HG03571 (cell line): ENCODE measurements around the gene NUP93.

ENCODE experiments used
- ATAC-seq: cut with Tn5 transposase; IDR thresholded peaks from one replicate; pipeline ENCODE4 v1.9.1; 2021; ENCODE audit not compliant: unreplicated experiment

The NUP93 gene

DNA sequence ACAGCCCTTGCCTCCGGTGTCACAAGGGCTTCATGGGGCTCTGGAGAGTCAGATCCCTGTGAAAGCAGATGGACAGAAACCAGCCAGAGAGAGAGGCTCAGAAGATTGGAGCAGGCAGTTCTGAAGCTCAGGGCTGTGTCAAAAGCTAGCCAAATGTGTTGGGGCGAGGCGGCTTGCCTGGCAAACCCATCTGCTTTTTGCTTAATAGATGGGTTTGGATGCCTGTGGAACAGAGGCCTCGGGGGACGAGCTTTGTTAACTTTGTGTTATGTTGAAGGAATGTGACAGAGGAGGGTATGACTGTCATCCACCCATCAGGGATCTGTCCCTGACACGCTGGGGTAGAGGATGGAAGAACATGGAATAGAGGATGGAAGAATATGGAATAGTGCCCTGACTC, 114.1 kb downstream of the NUP93 start:
- no peak for ATAC-seq

DNA sequence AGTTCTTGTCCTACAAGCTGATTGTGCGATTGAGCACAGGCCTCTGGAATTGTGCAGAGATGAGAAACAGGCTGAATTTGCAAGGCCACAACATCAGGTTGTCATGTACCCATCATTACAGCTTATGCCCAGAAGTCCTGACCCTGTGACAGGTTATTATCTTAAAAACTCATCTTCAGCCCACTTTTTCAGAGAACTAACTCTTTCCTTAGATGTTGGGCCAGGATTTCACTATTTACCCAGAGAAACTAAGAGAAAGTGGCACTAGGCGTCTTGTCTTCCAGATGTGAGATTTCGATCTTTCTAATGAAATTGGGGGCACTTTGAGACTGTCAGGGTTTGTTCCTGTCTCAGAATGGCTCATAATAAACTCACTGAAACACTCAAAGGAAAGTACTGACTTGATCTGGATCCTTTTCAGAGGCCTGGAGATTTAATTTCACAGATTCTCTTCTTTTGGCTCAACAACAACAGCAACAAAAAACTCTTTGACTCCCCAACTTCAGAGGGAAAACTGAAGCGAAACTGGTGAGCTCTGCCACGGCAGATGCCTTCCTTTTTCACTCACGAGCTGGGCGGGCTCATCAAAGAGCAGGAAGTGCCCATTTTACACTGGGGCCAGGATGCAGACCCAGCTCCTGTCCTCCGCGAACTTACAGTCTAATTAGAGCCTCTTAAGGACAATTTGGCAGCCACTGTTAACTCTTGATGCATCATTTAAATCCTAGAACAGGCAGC, 117.4 kb downstream of the NUP93 start:
- no peak for ATAC-seq

DNA sequence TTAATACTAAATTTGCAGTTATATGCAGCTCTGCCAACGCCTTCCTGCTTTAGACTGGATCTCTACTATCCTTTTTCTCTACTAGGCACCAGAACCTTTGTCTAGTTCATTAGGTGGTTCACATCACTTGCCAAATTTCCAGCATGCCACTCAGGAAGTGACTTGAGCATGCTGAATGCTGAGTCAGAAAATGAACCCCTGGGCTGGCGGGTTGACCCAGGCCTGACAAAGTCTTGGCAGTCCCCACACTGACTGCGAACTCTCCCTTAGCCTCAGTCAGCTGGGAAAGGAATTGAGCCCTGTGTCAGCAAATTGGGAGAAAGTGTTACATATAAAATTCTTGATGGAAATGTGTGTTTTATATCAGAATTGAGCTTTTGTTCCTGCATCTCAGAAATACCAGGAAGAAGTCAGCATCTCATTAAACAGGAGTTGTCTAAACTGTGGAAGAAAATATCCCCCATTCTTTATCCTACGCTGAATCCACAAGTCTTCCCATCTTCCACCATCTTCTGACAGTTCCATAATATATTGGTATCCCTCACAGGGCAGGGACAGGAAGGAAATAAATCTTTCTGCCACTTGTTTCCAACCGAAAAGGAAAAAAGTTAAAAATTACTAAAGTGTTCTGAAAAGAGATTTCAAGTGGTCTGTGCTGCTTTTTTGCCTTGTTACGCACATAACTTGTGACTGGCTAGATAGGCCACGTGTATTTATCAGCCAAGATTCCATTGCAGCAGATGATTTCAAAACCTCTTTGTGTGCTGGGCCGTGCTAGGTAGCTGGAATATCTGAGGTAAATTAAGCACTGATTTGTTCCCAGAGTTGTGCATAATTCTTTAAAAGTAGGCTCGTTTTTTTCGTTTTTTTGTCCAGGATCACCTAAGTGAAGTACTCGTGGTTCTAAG, 118.4 kb downstream of the NUP93 start:
- ATAC-seq = no peak

DNA sequence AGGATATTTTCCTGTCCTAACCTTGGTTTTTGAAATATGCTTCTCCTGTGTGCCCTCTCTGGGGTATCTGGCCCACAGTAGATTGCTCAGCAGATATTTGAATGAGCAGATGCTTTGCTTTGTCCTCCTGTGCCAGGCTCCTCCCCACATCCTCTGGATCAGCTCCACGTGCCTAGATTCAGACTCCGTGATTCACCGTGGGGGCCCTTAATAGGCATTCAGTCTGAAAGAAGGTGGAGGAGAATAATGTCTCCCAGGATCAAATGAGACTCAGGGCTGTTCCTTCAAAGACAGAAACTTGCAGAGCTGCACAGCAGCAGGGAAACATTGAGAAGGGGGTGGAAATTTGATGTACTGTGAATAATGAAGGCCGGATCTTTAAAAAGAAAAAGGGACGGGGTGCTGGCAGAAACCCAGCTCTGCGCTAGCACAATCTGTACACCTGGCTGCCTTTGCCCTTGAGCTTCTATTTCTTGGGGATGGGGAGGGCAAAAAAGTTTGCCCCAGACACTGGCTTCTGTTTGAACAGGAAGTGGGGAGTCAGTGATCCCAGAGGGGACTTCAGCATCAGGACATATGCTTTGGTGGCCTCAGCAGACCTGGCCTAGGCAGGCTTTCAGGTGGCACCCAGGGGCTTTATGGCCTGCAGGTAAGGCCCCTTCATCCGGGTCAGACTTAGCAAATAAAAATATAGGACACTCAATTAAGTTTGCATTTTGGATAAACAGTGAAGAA, 119.2 kb downstream of the NUP93 start:
- ATAC-seq = no peak

DNA sequence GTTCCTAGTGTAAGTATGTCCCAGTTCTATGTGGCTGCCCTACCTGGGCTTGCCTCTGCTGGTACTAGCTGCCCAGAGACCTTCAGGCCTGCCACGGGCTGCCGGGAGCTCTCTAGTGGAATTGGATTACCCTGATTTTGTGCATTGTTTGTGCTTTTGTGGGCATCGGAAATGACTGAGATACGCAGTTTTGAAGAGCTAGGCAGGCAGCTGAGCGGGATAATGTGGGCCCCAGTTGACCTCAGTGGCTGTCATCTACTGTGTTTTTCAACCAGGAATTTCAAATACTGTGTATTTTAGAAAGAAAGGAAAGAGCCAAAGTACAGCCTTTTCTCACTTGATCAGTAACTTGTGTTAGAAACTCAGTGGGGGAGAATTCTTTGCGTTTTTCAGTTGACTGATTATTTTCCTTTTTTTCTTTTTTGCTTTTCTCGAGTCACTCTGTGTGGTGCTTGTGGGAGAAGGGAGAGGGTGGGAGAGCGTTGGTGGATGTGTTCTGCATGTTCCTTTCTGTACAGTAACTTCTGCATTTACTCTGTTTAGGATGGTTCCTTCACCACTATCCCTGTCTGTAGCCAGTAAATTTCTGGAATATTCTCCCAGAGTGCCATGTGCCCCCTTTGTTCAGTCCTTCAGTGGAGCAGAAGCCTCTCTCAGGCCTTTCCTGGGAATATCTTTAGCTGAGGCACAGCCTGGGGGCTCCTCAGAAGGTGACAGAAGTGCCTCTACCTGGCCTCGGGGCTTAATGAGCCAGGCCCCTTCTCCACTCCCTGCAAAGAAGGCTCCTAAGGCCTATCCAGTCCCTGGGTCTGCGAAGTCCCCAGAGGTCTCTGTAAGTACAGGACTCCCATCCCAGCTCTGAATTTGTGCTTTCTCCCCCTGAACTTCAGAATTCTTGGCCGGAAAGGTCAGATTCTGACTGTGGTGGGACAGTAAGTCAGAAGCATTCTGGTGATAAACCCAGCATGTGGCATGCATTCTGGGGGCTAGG, 120.1 kb downstream of the NUP93 start:
- no peak for ATAC-seq

DNA sequence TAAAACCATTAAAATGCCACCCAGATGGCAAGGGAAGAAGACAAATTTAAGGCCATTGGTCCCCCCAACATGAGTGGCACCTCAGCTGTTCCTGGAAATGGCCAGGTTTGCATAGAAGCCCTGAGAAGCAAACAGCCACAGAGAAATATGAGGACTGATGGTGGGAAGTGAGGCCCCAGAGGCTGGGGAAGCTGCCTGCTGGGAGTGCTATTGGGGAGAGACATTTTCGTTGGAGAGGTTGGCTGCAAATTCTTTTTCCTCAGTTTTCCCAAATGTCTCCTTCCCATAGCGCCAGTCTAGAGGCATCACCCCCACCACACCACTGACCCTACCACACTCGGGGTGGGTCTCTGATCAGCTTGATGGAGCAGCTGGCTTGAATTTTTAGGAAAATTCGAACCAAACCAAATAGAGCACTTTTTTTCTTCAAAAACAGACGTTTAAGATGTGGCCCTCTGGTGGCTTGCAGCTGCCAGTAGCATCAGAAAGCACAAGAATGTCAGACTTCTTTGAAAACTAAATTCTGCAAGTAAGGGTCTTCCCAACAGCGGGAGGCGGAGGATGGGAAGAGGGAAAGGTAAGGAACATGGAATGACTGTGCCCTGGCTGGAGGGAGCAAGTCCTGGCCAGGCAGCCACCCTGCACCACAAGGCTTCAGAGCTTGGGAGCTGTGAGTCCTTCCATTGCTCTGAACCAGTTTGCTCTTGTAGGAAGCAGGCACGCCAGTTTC, 121.9 kb downstream of the NUP93 start:
- ATAC-seq = no peak

DNA sequence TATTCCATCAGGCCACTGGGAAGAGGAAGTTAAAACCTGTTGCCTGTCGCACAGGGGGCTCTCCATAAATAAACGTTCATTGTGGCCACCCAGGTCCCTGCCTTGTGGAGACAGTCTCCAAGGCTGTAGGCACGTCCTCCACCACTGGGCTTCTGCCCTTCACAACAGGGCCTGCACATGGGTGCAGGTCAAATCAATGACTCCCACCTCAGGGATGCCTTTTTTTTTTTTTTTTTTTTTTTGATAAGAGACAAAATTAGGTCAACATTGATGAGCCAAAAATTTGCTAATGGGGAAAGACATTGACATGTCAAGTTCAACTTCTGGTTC, 122.4 kb downstream of the NUP93 start:
- ATAC-seq = no peak

DNA sequence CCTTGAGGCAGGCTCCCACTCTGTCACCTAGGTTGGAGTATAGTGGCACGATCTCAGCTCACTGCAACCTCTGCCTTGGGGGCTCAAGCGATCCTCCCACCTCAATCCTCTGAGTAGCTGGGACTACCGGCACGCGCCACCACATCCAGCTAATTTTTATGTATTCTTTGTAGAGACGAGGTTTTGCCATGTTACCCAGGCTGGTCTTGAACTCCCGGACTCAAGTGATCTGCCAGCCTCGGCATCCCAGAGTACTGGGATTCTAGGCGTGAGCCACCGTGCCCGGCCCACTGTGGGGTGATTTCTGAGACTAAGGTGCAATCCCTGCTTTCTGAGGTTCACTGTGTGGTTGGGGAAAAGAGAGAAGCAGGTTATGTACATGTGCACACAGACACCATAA, 123.0 kb downstream of the NUP93 start:
- no peak for ATAC-seq

DNA sequence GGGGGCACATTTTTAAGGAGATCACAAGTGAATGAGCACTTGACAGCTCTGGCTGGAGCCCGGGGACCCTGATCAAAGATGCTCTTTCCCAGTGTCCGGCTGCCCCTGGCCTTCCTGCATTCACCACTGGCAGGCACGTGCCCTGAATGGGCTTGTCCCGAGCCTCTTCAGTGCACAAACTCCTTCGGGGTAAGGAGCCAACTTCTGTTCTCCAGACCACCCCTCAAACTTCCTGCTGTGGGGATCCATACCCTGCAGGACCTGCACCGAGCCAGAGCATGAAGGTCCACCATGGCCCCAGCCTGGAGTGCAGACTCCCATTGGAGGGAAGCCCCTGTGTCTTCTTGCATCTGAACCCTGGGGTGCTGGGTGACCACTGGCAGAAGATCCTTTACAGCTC, 125.3 kb downstream of the NUP93 start:
- no peak for ATAC-seq

DNA sequence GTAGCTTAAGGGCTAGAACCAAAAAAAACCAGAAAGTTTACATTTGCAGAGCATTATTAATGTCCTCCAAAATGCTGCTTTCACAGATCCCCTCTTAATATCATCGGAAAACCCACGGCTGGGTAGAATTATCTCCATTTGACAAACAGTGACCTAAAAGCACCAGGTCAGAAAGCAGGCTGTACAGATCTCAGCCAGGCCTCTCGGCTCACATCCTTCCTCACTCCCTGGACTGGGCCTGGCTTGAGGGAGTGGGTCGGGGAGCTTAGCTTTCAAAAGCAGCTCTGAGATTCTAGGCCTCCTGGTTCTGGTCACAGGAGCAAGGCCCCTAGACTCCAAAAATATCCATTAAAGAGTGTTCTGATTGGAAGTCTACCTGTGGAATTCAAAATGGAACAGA, 126.0 kb downstream of the NUP93 start:
- no peak for ATAC-seq

DNA sequence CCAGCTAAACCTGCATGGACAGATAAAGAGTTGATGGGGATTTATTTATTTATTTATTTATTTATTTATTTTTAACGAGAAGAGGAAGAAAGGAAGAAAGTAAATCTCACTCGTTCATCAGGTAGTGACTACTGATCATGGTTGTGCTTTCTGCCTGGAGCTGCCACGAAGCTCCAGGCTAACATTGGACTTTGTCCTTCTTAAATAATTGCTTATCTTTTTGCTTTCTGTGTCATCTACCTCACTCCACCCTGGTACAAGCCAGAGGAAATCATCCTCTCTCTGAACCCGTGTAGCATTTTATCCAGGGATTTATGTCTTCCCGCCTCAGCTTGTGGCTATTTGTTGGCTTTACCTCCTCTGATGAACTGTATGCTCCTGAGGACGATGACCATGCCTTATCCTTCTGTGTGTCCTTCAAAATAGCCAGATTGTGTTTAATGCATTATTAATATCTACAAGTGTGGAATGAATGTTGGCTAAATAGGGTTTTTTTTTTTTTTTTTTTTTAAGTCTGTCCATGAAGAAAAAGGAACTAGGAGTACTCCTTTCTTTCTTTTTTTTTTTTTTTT, 127.0 kb downstream of the NUP93 start:
- ATAC-seq = no peak

DNA sequence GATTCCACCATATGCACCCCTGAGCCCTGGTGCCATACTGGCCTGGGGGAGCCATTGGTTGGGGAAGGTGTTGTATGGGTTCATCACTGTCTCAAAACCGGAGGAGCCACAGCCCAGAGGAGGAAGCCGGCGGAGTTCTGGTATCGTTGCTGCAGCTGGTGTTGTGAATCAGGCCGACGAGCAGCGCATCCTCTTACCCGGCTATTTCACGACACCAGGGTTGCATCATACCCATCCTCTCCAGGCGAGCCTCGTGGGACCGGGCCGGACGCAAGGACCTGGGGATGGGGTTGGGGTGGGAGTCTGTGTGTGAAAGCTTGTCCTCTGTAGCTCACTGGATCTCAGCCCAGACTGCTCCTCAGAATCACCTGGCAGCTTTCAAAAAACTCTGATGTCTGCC, 128.4 kb downstream of the NUP93 start:
- ATAC-seq = no peak

DNA sequence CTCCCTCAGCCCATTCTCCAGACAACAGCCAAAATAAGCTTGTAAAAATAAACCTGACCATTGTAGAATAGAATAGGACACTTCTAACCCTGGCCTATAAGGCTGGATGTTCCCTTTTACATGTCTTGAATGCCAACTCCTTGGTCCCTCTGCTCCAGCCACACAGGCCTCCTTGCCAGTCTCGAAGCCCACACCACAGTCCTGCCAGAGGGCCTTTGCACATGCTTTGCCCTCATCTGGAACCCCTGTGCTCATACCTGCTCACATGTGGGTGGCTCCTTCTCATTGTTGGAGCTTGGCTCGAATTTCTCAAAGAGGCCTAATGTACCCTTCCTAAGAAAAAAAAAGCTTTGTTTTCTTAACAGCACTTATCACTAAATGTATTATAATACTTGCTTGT, 129.7 kb downstream of the NUP93 start:
- no peak for ATAC-seq

DNA sequence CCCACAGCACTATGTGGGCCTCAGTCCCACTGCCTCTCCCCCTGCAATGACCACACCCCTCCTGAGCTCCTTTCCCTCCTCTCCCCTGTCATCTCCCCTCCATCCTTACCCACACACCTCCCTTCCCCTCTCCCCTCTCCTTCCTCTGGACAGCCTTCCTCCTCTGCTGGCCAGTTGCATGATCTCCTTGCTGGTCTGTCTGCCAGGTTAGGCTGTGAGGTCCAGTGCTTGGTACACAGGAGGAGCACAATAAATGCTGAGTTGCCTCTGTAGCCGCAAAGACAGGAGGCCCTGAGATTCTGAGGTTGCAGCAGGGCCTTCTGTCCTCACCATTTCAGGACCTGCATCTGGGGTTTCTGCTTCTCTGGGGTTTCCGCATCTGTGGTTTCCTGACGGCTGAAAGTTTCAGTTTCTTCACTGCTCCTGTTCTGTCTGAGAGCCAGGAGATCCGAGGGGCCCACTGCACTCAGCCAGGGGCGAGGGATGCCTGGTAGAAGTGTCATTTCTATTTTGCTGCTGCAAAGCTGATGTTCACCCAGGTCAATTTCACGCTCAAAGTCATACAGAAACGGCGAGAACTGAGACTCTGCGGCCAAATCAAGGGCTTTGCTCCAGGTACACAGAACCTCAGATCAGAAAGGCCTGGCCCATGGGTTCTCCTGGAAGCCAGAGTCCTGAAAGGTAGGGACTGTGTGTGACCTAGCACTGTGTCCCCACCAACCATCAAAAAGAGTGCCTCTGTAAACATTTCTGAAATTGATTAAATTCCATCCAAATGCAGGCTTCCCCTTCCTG, 130.5 kb downstream of the NUP93 start:
- ATAC-seq = peak; percentile 54

DNA sequence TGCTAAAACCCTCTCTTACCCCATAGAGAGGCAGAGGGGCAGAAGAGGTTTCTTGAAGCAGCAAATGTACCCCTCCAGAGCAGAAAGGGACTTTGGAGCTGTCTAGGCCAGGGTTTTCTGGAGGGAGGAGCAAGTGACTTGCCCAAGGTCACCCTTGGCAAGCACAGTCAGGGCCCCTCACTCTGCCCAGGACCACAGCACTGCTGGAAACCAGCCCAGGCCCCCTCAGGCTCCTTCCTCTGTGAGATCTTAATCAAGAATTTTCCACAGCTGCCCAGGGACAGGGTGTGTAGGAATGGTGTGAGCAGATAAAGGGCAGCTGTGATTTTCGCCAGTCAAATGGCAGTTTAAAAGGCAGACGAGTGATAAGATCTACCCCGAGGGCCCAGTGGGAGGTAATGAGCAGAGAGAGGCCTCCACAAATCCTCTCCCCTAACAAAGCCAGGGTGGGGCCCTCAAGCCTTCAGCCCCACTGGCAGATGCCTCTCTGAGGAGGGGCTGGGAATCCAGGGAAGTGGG, 131.2 kb downstream of the NUP93 start:
- ATAC-seq = no peak

DNA sequence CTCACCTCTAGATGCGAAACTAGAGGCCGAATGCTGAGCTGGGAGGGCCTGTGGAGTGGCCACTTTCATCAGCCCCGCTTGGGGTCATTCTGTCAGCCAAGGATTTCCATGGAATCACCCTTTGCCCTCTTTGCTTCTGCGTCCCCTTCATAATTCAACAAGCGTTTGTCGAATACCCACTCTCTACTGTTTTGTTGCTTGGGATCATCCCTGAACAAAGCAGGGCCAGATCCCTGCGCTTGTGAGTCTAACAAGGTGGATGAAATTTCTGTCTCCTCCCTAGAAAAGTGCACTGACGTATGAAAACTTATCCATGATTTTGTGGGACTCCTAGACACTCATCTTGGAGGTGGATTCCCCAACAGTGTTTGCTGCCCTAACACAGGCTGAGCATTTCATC, 131.8 kb downstream of the NUP93 start:
- ATAC-seq = no peak

DNA sequence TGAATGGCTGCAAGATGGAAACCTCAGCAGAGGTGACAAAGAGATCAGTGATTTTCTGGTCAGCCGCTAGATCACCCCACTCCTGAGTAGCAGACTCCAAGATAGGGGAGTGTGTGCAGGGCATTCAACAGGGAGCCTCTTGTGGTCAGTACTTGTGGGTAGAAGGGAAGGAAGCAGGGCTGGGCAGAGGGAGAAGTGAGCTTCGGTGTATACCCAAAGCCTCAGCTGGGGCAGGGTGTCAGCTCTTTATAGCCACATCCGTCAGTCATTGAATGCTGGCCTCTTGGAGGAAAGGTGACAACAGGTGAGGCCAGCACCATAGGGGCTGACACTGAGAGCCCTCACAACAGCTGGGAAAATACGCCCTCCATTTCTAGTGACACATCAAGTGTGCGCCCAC, 132.8 kb downstream of the NUP93 start:
- no peak for ATAC-seq

DNA sequence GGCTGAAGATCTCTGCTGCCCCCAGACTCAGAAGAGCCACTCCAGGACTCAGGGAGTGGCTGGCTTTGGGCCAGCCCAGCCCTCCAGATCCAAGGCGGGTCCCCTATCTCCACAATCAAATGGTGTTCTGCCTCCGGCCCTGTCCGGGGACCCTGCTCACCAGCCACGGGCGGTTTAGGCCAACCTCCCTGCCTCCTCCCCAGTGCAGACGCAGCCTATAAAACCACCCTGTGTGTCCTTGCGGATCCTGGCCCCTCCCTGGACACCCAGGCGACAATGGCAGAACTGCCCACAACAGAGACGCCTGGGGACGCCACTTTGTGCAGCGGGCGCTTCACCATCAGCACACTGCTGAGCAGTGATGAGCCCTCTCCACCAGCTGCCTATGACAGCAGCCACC, 135.0 kb downstream of the NUP93 start, which contains the start of gene SLC12A3:
Gene SLC12A3, plus strand, starts transcription at position 248 of the 400 bp plus-strand sequence. Its CDS starts 29 bp downstream, at position 277.
- no peak for ATAC-seq
